Parietal lobe (tissue), 2 donors: Measurements from ENCODE around the gene EPAS1. TPM values are rescaled to one million over a fixed set of nuclear protein-coding genes. Genes with fewer than 3 reads are reported as not detected.

ENCODE experiments used
- small RNA-seq: library from RNA; depleted of rRNA; stranded (forward); fragments of <200 nt; gene quantifications from one replicate; pipeline ENCODE3, GENCODE V24; 2014; ENCODE audit warnings: low replicate concordance
- total RNA-seq: library from RNA; depleted of rRNA; stranded (reverse); fragments of >200 nt; gene quantifications from one replicate; pipeline ENCODE4 v1.2.3, GENCODE V29; 2014

The EPAS1 gene
- total RNA-seq: 12.2 TPM

GRCh38 chr2:46296840-46297545, at the start of gene EPAS1:
TSS of gene EPAS1 (plus strand) at chr2:46297407. CDS start at chr2:46297912, 505 bp downstream.

Small RNAs within 50 kb of the gene (small RNA-seq; reads per million reads assigned to genes)
- gene RF00017: not detected

Other genes starting within 250 kb of the EPAS1 start
- not detected for gene TMEM247, start 182.2 kb downstream of the EPAS1 start, total RNA-seq
- gene RHOQ, start 245.1 kb downstream of the EPAS1 start, total RNA-seq: 27.2 TPM
- 8.8 TPM for gene ATP6V1E2, start 245.2 kb downstream of the EPAS1 start, total RNA-seq